Transverse colon (tissue), 4 donors: ENCODE results near the gene PTPRR. TPM values are rescaled to one million over a fixed set of nuclear protein-coding genes. Genes with fewer than 3 reads are reported as not detected.

Source experiments
- DNase-seq: peaks from one replicate; pipeline ENCODE4 v3.0.0-alpha.2; 2019
- H3K27ac ChIP-seq, 4 donors: fragments of 200-600 bp; sonication (generic); 2 replicates each; pipeline ENCODE4 v1.5.1; 2016 to 2018; ENCODE audit warnings: inconsistent platforms in 4 of 4
- H3K27me3 ChIP-seq: fragments of 200-600 bp; sonication (generic); 2 replicates; pipeline ENCODE4 v1.5.1; 2017; ENCODE audit warnings: inconsistent platforms
- H3K36me3 ChIP-seq, 4 donors: fragments of 200-600 bp; sonication (generic); 2 replicates each; pipeline ENCODE4 v1.5.1; 2017 to 2019; ENCODE audit warnings: inconsistent platforms in 4 of 4
- H3K4me1 ChIP-seq, 4 donors: fragments of 200-600 bp; sonication (generic); 2 replicates each; pipeline ENCODE4 v1.5.1; 2017 to 2020; ENCODE audit warnings: inconsistent platforms in 4 of 4
- H3K4me3 ChIP-seq, 4 donors: fragments of 200-600 bp; sonication (generic); 1 replicate in 1 of 4; 2 replicates in 3 of 4; pipeline versions ENCODE4 v1.5.1 to v1.6.1; 2017 to 2019; ENCODE audit warnings: inconsistent platforms in 4 of 4
- H3K9me3 ChIP-seq, 2 donors: fragments of 200-600 bp; sonication (generic); 2 replicates each; pipeline ENCODE4 v1.5.1; 2017 to 2019; ENCODE audit warnings: inconsistent platforms in 2 of 2
- CTCF ChIP-seq, 5 experiments: fragments of 200-600 bp in 3 of 5; fragments of 450-650 bp in 2 of 5; sonication (generic) in 3 of 5; IDR thresholded peaks; 1 replicate in 2 of 5; 2 replicates in 3 of 5; pipeline ENCODE4 v1.5.1; 2016 to 2017; ENCODE audit warnings: antibody characterized with exemption in 5 of 5, inconsistent platforms in 3 of 5, mild to moderate bottlenecking in 2 of 5, moderate library complexity in 1 of 5
- EP300 ChIP-seq: sonication (generic); formaldehyde crosslinking; IDR thresholded peaks from one replicate; pipeline ENCODE4 v1.6.1; 2017; ENCODE audit warnings: antibody characterized with exemption, low read depth
- POLR2A ChIP-seq: fragments of 450-650 bp; IDR thresholded peaks from one replicate; pipeline ENCODE4 v1.6.1; 2016; ENCODE audit warnings: antibody characterized with exemption, mild to moderate bottlenecking, moderate library complexity
- POLR2AphosphoS5 ChIP-seq, 3 donors: sonication (generic); formaldehyde crosslinking; IDR thresholded peaks; one replicate each; pipeline ENCODE4 v1.6.1; 2016; ENCODE audit warnings: antibody characterized with exemption in 3 of 3
- WGBS, 2 donors: methylation state at CpG; one replicate each; pipeline ENCODE4 v1.1.5; 2018; ENCODE audit warnings: low coverage in 1 of 2; 5-methylcytosine and 5-hydroxymethylcytosine counted together
- in situ Hi-C, 4 donors: fragments of 200-750 bp; cut with MboI; loops; one replicate each; pipeline versions ENCODE4 v1.15.0 to v1.15.1; 2017; ENCODE audit warnings: low sequenced_read_pairs in 3 of 4, low pct_ligation_motif_present in 1 of 4, low pct_unique_long_range_greater_than_20kb in 1 of 4
- intact Hi-C: fragments of 100-400 bp; cut with DNase I; formaldehyde crosslinking; loops from one replicate; pipeline ENCODE4 v1.15.1; 2023; ENCODE audit warnings: low total_unique reads
- total RNA-seq, 4 donors: library from RNA; depleted of rRNA; stranded (reverse); fragments of >200 nt; gene quantifications; one replicate each; pipeline ENCODE4 v1.1.0, GENCODE V29; 2016

Gene PTPRR
- total RNA-seq, 4 donors from 2014 or later, result 13.2 to 50.9 (median 31.4) TPM; not detected in 1

- Histone ChIP-seq H3K9me3 (no peaks in the 10 kb centered on the region), H3K27ac (no peak overlapping the region), H3K27me3 (no peaks in the 10 kb centered on the region), H3K4me1 (peaks cover 0 to 2% (median under 1%) of the 10 kb centered on the region in 4 donors), H3K36me3 (no peaks in the 10 kb centered on the region), H3K4me3 (no peak overlapping the region)
- TF ChIP-seq POLR2AphosphoS5 (IDR thresholded peaks at IDR 0.05) (no peak), POLR2A (no peak), EP300 (no peak), CTCF (IDR thresholded peaks at IDR 0.05) (no peak)
- 81 to 88% methylated on average over 1 of the region's 1 CpG for WGBS, 2 donors
- DNase-seq, result no peak
- in situ Hi-C loops (no loop called here), intact Hi-C loops (no loop called here)
These were observed 114.5 kb downstream of the PTPRR start for GRCh38 chr12:70806043-70806442.

GRCh38 chr12:70798016-70798783 is 122.3 kb downstream of the PTPRR start:
- H3K27ac ChIP-seq, result no peak overlapping the region
- no peaks in the 10 kb centered on the region for H3K36me3 ChIP-seq
- no peaks in the 10 kb centered on the region for H3K4me1 ChIP-seq
- H3K4me3 ChIP-seq, result no peak overlapping the region
- WGBS, 2 donors, result 79 to 88% methylated on average over 1 to 2 of the region's 2 CpGs
- no peaks in the 10 kb centered on the region for H3K27me3 ChIP-seq
- no peak for TF ChIP-seq POLR2A
- TF ChIP-seq POLR2AphosphoS5 (IDR thresholded peaks at IDR 0.05), result no peak
- TF ChIP-seq CTCF (IDR thresholded peaks at IDR 0.05), result no peak
- TF ChIP-seq EP300, result no peak
- in situ Hi-C loops, result no loop called here
- intact Hi-C loops, result no loop called here
- H3K9me3 ChIP-seq, result no peaks in the 10 kb centered on the region
- no peak for DNase-seq

GRCh38 chr12:70796989-70797388 is 123.5 kb downstream of the PTPRR start:
- DNase-seq, result no peak
- Histone ChIP-seq H3K27me3 (no peaks in the 10 kb centered on the region), H3K36me3 (no peaks in the 10 kb centered on the region), H3K27ac (no peak overlapping the region), H3K4me1 (no peaks in the 10 kb centered on the region), H3K9me3 (no peaks in the 10 kb centered on the region), H3K4me3 (no peak overlapping the region)
- 64 to 72% methylated on average over 2 of the region's 2 CpGs for WGBS, 2 donors
- no peak for TF ChIP-seq EP300
- TF ChIP-seq POLR2AphosphoS5 (IDR thresholded peaks at IDR 0.05), result no peak
- no peak for TF ChIP-seq CTCF (IDR thresholded peaks at IDR 0.05)
- TF ChIP-seq POLR2A, result no peak
- intact Hi-C loops, result no loop called here
- in situ Hi-C loops, result no loop called here

GRCh38 chr12:70795608-70796007 is 124.9 kb downstream of the PTPRR start:
- H3K4me3 ChIP-seq, result no peak overlapping the region
- 59 to 81% methylated on average over 2 to 4 of the region's 4 CpGs for WGBS, 2 donors
- H3K27me3 ChIP-seq, result no peaks in the 10 kb centered on the region
- no peaks in the 10 kb centered on the region for H3K9me3 ChIP-seq
- H3K36me3 ChIP-seq, result no peaks in the 10 kb centered on the region
- TF ChIP-seq POLR2AphosphoS5 (IDR thresholded peaks at IDR 0.05), result no peak
- intact Hi-C loops (no loop called here), in situ Hi-C loops (no loop called here)
- no peaks in the 10 kb centered on the region for H3K4me1 ChIP-seq
- H3K27ac ChIP-seq, result no peak overlapping the region
- no peak for DNase-seq

GRCh38 chr12:70794131-70794530 is 126.4 kb downstream of the PTPRR start:
- no peak for DNase-seq
- Histone ChIP-seq H3K27me3 (no peaks in the 10 kb centered on the region), H3K9me3 (no peaks in the 10 kb centered on the region), H3K36me3 (no peaks in the 10 kb centered on the region), H3K27ac (no peak overlapping the region), H3K4me3 (no peak overlapping the region), H3K4me1 (no peaks in the 10 kb centered on the region)
- intact Hi-C loops (no loop called here), in situ Hi-C loops (no loop called here)
- no peak for TF ChIP-seq EP300
- TF ChIP-seq POLR2AphosphoS5 (IDR thresholded peaks at IDR 0.05), result no peak
